Posterior vena cava (tissue), 2 donors: ENCODE results near the gene CEACAM21. TPM values are rescaled to one million over a fixed set of nuclear protein-coding genes. Genes with fewer than 3 reads are reported as not detected.
"Not testable (repeated sequence)": the region's sequence is repeated elsewhere in the genome, so short reads cannot be mapped to it uniquely, and the experiment has no call there.

Source experiments
- DNase-seq: peaks from one replicate; pipeline ENCODE4 v3.0.0-alpha.2; 2020; ENCODE audit warnings: low spot score
- intact Hi-C, 2 donors: fragments of 100-400 bp; cut with DNase I; formaldehyde crosslinking; loops; one replicate each; pipeline versions ENCODE4 v1.14.1 to v1.14.2; 2022 to 2023
- total RNA-seq, 2 donors: library from RNA; stranded (reverse); fragmentation: NEBNext Ultra II Directional; extraction: Animal tissue kit (Norgen Biotek cat#: 25700); gene quantifications; one replicate each; pipeline ENCODE4 v1.2.1, GENCODE V29; 2021
- donor health status: DM: yes; HTN: yes; CAD: no.
- donor health status: DM: yes; HTN: yes; CAD: no.

CEACAM21 gene
- total RNA-seq, 2 donors from 2014 or later: 0.48 to 2.5 TPM

DNA sequence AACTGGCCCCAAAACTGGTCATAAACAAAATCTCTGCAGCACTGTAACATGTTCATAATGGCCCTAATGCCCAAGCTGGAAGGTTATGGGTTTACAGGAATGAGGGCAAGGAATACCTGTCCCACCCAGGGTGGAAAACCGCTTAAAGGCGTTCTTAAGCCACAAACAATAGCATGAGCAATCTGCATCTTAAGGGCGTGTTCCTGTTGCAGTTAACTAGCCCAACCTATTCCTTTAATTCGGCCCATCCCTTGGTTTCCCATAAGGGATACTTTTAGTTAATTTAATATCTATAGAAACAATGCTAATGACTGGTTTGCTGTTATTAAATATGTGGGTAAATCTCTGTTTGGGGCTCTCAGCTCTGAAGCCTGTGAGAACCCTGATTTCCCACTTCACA lies 5.1 kb downstream of the CEACAM21 start:
- intact Hi-C loops, DNase-seq: not testable (repeated sequence)

GRCh38 chr19:41582577-41583182 lies 6.7 kb downstream of the CEACAM21 start:
- intact Hi-C loops: not testable (repeated sequence)

DNA sequence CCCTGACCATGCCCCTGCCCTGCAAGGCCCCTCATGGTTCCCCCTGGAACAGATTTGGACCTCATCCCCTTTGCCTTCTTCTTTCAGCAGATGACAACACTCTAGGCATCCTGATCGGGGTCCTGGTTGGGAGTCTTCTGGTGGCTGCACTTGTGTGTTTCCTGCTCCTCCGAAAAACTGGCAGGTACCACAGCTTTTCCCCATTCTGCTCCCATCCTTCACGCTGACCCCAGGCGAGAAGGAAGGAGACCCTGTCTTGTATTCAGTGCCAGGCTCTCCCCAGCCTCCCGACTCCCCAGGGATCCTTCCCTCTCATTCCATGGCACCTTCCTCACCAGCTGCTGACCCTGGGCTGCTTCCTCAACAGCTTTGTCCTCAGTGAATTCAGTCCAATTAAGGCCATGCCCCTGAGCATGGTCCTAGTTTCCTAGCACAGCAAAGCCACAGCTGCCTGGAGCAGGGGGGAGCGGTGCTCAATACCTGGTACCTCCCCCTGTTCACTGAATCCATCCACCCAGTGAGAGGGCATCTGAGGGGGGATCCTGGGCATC lies 8.4 kb downstream of the CEACAM21 start:
- intact Hi-C loops: no loop called here
- no peak for DNase-seq

More at GRCh38 chr19:41582577-41583182, 6.7 kb downstream of the CEACAM21 start:
- DNase-seq: not testable (repeated sequence)

DNA sequence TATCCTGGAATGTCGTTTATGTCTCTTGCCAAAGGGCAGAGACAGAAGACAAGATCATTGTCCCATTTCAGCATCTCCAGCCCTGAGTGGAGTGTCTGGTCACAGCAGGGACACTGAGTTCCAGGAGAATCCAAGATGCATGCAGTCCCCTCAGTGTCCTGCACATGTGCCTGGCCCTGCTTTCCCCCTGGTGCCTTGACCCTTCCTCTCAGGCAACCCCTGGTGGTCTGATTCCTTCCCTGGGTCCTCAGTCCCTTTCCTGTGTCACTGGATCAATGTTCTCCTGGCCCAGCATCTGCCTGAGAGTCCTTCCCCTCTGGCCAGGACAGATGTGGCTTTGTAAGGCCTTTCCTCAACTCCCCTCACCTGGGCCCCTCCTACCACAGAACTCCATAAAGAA lies 9.0 kb downstream of the CEACAM21 start:
- intact Hi-C loops: no loop called here
- no peak for DNase-seq

DNA sequence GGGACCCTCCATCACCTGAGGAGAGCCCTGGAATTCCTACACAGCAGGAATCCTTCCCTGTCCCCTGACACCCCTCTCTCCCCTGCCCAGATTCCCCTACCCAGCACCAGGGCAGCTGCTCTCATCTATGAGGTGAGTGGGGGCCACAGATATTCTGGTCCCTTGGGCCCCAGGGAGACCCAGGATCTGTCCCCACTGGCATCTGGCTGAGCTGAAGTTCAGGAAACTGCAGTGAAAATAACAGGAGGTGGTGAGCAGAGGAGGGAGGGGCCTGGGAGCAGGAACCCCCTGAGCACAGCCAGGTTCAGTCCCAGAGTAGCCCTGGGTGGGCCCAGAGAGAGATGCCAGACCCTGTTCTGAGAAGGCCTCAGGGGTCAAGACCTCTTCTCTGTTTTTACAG lies 10.1 kb downstream of the CEACAM21 start:
- DNase-seq: no peak
- intact Hi-C loops: no loop called here

- intact Hi-C loops: no loop called here
- no peak for DNase-seq
Observed at GRCh38 chr19:41587101-41587837, 11.3 kb downstream of the CEACAM21 start.

DNA sequence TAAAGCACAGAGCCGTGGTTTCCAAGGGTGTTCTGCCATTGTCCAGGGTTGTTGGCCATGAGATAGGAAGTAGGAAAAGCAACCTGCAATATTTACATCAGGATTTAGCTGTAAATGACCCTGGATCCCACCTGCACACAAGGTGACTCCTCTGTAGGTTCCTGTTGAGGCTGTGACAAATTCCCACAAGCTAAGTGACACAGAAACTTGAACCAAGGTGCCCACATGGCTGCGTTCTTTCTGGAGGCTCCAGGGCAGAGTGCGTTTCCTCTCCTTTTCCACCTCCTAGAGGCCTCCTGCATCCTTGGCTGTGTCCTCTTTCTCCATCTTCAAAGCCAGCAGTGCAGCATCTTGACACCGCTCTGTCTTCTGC lies 11.9 kb downstream of the CEACAM21 start:
- no peak for DNase-seq
- intact Hi-C loops: no loop called here

- intact Hi-C loops: no loop called here
- DNase-seq: no peak
Observed at GRCh38 chr19:41588497-41589209, 12.7 kb downstream of the CEACAM21 start.

- no peak for DNase-seq
- intact Hi-C loops: no loop called here
Observed at GRCh38 chr19:41589371-41589770, 13.4 kb downstream of the CEACAM21 start.

DNA sequence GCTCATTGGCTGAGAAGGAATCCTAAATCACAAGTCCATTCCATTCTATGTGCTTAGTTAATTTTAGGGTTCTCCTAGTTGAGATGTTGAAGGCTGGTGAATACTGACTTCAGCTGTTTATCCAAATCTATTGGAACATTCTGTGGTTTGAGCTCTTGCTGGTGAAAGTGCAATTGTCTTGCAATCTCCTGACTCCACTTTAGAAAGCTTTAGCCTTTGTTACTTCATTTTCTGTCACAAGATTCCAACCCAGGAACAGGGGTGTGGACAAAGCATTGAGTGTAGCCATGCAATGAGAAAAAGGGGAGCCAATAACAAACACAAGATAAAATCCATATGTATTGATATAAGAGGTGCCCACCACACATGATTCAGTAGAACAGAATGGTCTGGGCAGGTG lies 15.0 kb downstream of the CEACAM21 start:
- DNase-seq: no peak
- intact Hi-C loops: no loop called here

GRCh38 chr19:41591951-41592562 lies 16.1 kb downstream of the CEACAM21 start:
- DNase-seq: no peak
- intact Hi-C loops: no loop called here

DNA sequence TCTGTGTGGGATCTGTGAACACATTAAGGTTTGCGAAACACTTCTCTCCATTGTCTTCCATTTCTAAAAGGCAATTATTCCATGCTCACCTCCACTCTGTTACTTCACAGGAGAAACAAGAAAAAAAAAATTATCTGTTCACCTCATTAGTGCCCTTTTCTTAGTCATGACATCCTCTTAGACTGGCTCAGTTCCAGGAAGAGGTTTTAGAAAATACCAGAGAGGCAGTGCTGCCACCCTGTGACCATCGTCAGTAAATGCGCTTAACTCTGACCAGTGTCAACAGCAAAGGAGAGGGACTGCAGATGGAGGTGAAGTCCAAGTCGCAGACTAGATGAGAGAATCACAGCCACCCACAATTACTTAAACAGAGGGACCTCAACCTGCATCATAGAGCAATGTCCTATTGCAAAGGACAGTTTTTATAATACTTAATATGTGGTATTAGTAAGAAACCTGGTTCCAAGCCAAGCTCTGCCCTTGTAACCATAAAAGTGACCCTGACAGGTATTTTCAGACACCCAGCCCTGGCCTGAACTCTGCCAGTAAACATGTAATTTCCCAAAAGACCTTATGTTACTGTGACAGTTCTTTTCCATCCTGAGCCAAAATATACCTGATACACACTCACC lies 19.4 kb downstream of the CEACAM21 start:
- DNase-seq: no peak
- intact Hi-C loops: no loop called here

DNA sequence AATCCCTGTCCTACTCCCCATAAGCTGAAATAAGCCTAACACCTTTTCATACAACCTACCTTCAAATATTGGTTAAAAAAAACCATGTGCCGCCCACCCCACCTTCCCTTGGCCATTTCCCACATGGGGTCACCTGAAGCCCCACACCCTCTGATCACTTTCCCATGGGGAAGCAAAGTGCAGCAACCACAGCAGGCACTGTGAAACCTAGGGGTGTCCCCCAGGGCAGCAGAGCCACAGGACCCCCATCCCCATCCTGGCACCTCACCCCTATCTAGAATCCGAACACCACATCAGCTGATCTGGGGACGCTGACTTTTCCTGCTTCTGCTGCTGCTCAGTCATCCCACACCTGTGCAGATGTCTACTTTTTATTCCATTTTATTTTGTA lies 19.9 kb downstream of the CEACAM21 start:
- DNase-seq: no peak
- intact Hi-C loops: no loop called here

DNA sequence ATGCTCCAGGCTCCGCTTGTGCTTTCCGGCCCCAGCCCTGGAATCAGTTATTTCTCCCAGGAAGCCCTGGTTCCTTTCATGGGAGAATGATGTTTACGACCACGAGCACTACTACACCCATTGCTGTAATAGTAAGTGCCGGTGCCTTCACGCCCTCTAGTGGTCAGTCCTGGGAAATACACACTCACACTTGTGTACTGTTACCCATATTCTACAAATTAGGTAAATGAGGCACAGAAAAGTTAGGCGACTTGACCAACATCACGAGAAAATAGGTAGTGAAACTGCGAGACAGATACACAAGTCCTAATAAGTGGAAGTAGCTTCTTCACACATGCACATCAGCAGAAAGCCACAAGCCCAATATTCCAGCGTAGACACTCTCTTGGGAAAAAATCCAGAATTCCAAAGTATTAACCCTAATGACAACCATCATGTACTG lies 21.7 kb downstream of the CEACAM21 start:
- intact Hi-C loops: no loop called here
- DNase-seq: no peak

DNA sequence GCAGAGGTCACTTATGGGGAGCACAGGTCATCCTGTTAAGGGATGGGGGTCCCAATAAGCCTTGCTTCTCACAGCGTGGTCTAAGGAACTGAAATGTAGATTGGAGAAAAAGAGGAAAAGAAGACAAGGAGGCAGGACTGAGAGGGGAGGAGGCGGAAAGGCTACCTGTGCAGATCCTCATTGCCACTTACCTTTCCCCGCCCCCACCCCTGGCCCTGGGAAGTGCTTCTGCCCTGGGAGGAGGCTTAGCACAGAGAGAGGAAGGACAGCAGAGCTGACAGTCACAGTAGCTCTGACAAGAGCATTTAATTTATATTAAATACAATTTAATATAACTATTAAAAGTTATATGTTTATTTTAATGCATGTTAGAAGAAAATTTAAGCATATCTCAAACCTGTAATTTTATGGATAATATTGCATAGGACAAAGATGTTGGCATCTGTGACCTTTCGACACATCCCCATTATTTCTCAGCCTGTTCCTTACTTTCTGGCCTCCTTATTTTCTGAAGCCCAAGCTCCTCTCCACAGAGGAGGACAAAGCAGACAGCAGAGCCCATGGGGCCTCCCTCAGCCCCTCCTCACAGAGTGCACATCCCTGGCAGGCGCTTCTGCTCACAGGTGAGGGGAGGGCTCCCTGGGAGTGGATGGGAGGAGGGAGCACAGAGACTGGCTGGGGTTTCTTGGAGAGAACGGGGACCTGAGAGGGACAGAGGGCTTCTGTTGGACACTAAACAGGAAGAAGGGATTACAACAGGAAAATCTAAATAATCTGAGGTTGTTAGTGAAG lies 23.4 kb downstream of the CEACAM21 start:
- DNase-seq: no peak
- intact Hi-C loops: no loop called here

DNA sequence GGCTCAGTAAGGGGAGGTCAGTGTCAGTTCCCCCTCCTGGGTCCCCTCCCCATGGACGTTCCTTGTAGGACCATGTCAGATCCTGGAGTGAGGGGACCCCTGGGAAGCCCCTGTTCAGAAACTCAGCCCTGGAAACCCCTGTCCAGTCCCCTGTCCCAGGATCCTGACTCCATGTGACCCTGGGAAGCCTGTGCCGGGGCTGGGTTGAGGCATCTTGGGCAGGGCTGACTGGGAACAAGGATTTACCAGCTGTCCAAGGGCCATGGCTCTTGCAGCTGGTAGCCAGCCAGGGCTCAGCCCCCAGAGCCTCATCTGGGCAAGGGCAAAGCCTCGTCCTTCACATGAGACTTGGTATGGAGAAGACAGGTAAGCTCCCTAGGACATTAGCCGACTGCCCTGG lies 25.8 kb downstream of the CEACAM21 start:
- DNase-seq: no peak
- intact Hi-C loops: no loop called here

DNA sequence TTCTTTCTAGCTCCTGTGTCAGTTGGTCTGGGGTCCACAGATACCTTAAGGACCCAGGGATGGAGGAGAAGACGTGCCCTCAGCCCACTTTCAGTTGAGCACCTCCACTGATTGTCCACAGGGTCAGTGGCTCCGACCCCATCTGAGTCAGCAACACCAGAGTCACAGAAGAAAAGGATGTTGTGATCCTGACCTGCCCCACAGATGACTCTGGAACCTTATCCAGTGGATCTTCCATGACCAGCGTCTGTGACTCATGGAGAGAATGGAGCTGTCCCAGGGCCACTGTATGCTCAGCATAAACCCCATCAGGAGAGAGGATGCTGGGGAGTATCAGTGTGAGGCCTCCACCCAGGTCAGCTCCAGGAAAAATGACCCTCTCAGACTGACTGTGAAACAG lies 28.9 kb downstream of the CEACAM21 start:
- no peak for DNase-seq
- intact Hi-C loops: no loop called here

GRCh38 chr19:41606215-41606837 lies 30.4 kb downstream of the CEACAM21 start:
- intact Hi-C loops: no loop called here
- DNase-seq: no peak
